BJ (cell line): ENCODE measurements around the gene FOXN1. TPM values are rescaled to one million over a fixed set of nuclear protein-coding genes. Genes with fewer than 3 reads are reported as not detected.

Experiments used
- CTCF ChIA-PET: fragments of 350-600 bp; formaldehyde crosslinking; extraction: SDS; loops from one replicate; lab custom pipeline; 2021; ENCODE audit warnings: antibody characterized with exemption, inconsistent platforms; lab: Yijun Ruan, JAX
- POLR2A ChIA-PET: fragments of 300-600 bp; sonication (Branson Sonifier 250); formaldehyde crosslinking; extraction: SDS; loops from one replicate; lab custom pipeline; 2021; ENCODE audit warnings: antibody characterized with exemption; lab: Charles Lee
- DNase-seq: peaks from one replicate; pipeline ENCODE4 v3.0.0-alpha.2; 2011; ENCODE audit warnings: low read depth
- H3K27me3 ChIP-seq: 2 replicates; pipeline ENCODE4 v1.6.0; 2011; ENCODE audit warnings: low read length; ENCODE audit not compliant: control insufficient read depth, insufficient read depth
- H3K36me3 ChIP-seq: 2 replicates; pipeline ENCODE4 v1.5.1; 2011; ENCODE audit warnings: low read length; ENCODE audit not compliant: control insufficient read depth, insufficient read depth
- H3K4me3 ChIP-seq: 2 replicates; pipeline ENCODE4 v1.5.1; 2011; ENCODE audit warnings: low read depth, mild to moderate bottlenecking, control low read depth, low read length
- polyA plus RNA-seq: library from polyadenylated mRNA; depleted of rRNA; stranded (reverse); fragments of >200 nt; gene quantifications from 2 replicates; pipeline ENCODE4 v1.2.3, GENCODE V29; 2011
- TF ChIP-seq, protein P1 (sequence below): IDR thresholded peaks from 2 replicates; pipeline ENCODE4 v1.5.1; 2011; ENCODE audit warnings: low read depth, mild to moderate bottlenecking, control low read depth, inconsistent platforms, low read length, moderate library complexity; ENCODE audit not compliant: insufficient read depth

FOXN1 gene
- polyA plus RNA-seq, 1 experiment: not detected

DNA sequence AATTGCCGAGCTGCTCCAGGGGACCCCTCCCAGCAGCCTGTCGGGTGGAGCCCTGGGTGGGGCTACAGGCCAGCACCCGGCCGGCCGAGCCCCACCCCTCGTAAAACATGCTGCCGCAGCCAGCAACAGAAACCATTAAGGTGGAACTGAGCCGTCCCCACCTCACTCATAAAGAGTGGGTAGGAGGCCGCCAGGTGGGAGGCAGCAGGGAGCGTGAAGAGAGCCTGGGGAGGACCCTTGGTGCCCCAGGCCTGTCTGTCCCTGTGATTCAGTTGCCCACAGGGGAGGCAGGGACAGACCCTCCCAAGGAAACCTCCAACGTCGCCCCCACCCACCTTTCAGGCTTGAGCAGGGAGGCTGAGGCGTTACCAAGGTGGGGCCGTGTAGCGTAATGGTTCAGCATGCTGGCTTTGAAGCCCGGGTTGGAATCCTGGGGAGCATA is 8.4 kb downstream of the FOXN1 start:
- CTCF ChIA-PET: no interaction called here
- no peak for DNase-seq
- Histone ChIP-seq H3K36me3 (no peaks in the 10 kb centered on the region), H3K4me3 (no peak overlapping the region), H3K27me3 (peaks cover 20% of the 10 kb centered on the region)
- TF ChIP-seq, protein P1, sequence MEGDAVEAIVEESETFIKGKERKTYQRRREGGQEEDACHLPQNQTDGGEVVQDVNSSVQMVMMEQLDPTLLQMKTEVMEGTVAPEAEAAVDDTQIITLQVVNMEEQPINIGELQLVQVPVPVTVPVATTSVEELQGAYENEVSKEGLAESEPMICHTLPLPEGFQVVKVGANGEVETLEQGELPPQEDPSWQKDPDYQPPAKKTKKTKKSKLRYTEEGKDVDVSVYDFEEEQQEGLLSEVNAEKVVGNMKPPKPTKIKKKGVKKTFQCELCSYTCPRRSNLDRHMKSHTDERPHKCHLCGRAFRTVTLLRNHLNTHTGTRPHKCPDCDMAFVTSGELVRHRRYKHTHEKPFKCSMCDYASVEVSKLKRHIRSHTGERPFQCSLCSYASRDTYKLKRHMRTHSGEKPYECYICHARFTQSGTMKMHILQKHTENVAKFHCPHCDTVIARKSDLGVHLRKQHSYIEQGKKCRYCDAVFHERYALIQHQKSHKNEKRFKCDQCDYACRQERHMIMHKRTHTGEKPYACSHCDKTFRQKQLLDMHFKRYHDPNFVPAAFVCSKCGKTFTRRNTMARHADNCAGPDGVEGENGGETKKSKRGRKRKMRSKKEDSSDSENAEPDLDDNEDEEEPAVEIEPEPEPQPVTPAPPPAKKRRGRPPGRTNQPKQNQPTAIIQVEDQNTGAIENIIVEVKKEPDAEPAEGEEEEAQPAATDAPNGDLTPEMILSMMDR: no peak
- POLR2A ChIA-PET: no interaction called here

DNA sequence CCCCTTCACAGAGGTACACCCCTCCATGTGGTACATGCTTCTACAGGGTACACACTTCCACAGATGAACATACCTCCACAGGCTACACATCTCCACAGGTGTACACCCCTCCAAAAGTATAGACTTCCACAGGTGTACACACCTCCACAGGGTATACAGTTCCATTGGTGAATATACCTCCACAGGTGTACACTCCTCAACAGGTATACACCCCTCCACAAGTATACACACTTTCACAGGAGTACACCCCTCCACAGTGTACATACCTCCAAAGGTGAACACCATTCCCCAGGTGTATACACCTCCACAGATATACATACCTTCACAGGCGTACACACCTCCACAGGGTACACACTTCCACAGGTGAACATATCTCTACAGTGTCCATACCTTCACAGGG is 9.4 kb downstream of the FOXN1 start:
- TF ChIP-seq, protein P1: no peak
- Histone ChIP-seq H3K36me3 (no peaks in the 10 kb centered on the region), H3K4me3 (no peak overlapping the region), H3K27me3 (peaks cover 13% of the 10 kb centered on the region)
- CTCF ChIA-PET: no interaction called here
- POLR2A ChIA-PET: no interaction called here
- no peak for DNase-seq

DNA sequence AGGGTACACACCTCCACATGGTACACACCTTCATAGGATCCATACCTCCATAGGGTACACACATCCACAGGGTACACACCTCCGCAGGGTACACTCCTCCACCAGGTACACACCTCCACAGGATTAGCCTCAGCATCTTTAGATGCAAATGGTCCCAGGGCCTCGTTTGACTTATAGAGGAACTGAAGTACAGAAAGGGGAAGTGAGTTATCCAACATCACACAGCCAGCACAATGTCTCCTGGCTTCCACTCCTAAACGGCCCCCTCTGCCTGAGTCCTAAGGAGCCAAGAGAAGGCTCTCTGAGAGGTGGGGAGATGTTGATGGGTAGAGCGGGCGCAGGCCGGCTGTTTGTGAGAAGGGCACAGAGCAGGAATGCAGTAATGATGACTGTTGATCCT is 12.0 kb downstream of the FOXN1 start:
- ChIA-PET POLR2A (no interaction called here), CTCF (interaction anchor here (0.7 kb wide), 1 partner anchor 30 kb away, joined by 3 read pairs; no protein-coding TSS in a partner anchor)
- no peaks in the 10 kb centered on the region for H3K36me3 ChIP-seq
- TF ChIP-seq, protein P1: no peak
- H3K27me3 ChIP-seq: peaks cover 11% of the 10 kb centered on the region
- no peak overlapping the region for H3K4me3 ChIP-seq
- DNase-seq: no peak

DNA sequence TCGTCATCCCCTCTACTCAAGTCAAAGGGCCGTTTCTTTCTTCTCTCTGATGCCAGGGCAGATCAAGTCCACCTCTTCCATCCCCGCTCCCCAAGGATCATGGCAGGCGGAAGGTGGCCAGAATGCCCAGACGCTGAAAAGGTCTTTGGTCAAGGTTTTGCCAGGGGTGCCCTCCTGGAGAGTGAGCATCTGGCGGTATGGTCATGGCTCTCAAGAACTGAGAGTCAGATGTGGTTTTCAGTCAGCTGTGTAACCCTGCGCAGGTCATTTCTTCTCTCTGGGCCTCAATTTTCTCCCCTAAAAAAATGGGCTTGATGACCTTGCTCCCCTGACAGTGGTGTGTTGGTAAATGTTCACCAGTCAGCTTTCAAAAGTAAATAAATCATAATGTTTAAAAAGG is 12.4 kb downstream of the FOXN1 start:
- Histone ChIP-seq H3K4me3 (no peak overlapping the region), H3K27me3 (peaks cover 11% of the 10 kb centered on the region), H3K36me3 (no peaks in the 10 kb centered on the region)
- CTCF ChIA-PET: interaction anchor here (0.7 kb wide), 1 partner anchor 30 kb away, joined by 3 read pairs; no protein-coding TSS in a partner anchor
- no peak for DNase-seq
- TF ChIP-seq, protein P1: no peak
- POLR2A ChIA-PET: no interaction called here

DNA sequence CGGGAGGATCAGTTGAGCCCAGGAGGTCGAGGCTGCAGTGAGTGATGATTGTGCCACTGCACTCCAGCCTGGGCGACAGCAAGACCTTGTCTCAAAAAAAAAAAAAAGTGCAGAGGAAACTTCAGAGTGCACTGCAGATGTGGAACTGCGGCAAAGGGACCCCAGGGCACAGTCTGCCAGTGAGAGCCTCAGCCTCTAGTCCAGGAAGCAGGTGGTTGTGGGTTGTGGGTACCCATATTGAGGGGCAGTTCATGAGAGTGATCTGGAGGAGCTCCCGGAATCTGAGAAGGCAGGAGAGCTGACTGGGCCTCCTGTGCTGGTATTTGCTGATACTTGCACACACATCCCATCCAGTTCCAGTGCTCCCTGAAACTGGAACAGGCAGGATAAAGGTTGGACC is 13.1 kb downstream of the FOXN1 start:
- CTCF ChIA-PET: interaction anchor here (1.3 kb wide), 1 partner anchor 28 kb away, joined by 4 read pairs; no protein-coding TSS in a partner anchor
- POLR2A ChIA-PET: no interaction called here
- DNase-seq: no peak

More for the DNA sequence above, 13.1 kb downstream of the FOXN1 start:
- no peaks in the 10 kb centered on the region for H3K36me3 ChIP-seq
- peaks cover 6% of the 10 kb centered on the region for H3K27me3 ChIP-seq
- no peak overlapping the region for H3K4me3 ChIP-seq
- TF ChIP-seq, protein P1: no peak
